H7 (cell line): ENCODE measurements around the gene LST1. TPM values are rescaled to one million over a fixed set of nuclear protein-coding genes. Genes with fewer than 3 reads are reported as not detected.
"Not testable (repeated sequence)": the region's sequence is repeated elsewhere in the genome, so short reads cannot be mapped to it uniquely, and the experiment has no call there.

Experiments used
- DNase-seq: peaks from one replicate; pipeline ENCODE4 v3.0.0; 2012
- H3K27me3 ChIP-seq: 2 replicates; pipeline ENCODE4 v1.6.0; 2011; ENCODE audit warnings: mild to moderate bottlenecking, low read length; ENCODE audit not compliant: control insufficient read depth, insufficient read depth
- H3K36me3 ChIP-seq: replicated peaks from 2 replicates; pipeline ENCODE4 v1.5.1; 2011; ENCODE audit warnings: low read length; ENCODE audit not compliant: control insufficient read depth, insufficient read depth
- H3K4me3 ChIP-seq: 2 replicates; pipeline ENCODE4 v1.5.1; 2011; ENCODE audit warnings: low read depth, mild to moderate bottlenecking, control low read depth, low read length, moderate library complexity; ENCODE audit not compliant: insufficient read depth
- total RNA-seq: library from RNA; depleted of rRNA; stranded (reverse); fragments of >200 nt; shearing (Covaris generic); gene quantifications from 2 replicates; pipeline ENCODE4 v1.2.3, GENCODE V29; 2014

The LST1 gene
- total RNA-seq, 1 experiment from 2014 or later, result not detected

GRCh38 chr6:31582230-31582643 is 3.8 kb upstream of the LST1 start, which contains the start of gene LTB:
LTB (minus strand) TSS chr6:31582424; CDS start chr6:31582417, 7 bp downstream.
- no peak for DNase-seq
- H3K4me3 ChIP-seq, result peak within 1 kb of the TSS; percentile 86
- H3K36me3 ChIP-seq, result no peaks in the 10 kb centered on the region
- peaks cover 11% of the 10 kb centered on the region; the same call in 1 of the 2 replicates for H3K27me3 ChIP-seq

GRCh38 chr6:31585491-31585890 is 586 bp upstream of the LST1 start:
- H3K4me3 ChIP-seq, result no peak overlapping the region
- DNase-seq, result peak; percentile 79
- no peaks in the 10 kb centered on the region for H3K36me3 ChIP-seq
- H3K27me3 ChIP-seq, result peaks cover 9% of the 10 kb centered on the region; the same call in 1 of the 2 replicates

GRCh38 chr6:31586599-31587281 is 663 bp downstream of the LST1 start:
- H3K27me3 ChIP-seq, result peaks cover 2% of the 10 kb centered on the region; the same call in 1 of the 2 replicates
- H3K4me3 ChIP-seq, result no peak overlapping the region
- no peaks in the 10 kb centered on the region for H3K36me3 ChIP-seq
- no peak for DNase-seq

GRCh38 chr6:31587791-31588777 is 2.0 kb downstream of the LST1 start:
- Histone ChIP-seq H3K36me3 (no peaks in the 10 kb centered on the region), H3K4me3 (no peak overlapping the region)
- DNase-seq, result peak; percentile 50

GRCh38 chr6:31588871-31589650 is 3.0 kb downstream of the LST1 start:
- Histone ChIP-seq H3K4me3 (no peak overlapping the region), H3K36me3 (no peaks in the 10 kb centered on the region), H3K27me3 (no peaks in the 10 kb centered on the region)
- DNase-seq, result peak; percentile 31

More at GRCh38 chr6:31587791-31588777, 2.0 kb downstream of the LST1 start:
- H3K27me3 ChIP-seq, result no peaks in the 10 kb centered on the region

GRCh38 chr6:31590691-31591090 is 4.6 kb downstream of the LST1 start:
- H3K27me3 ChIP-seq, DNase-seq, H3K36me3 ChIP-seq, H3K4me3 ChIP-seq: not testable (repeated sequence)

- no peaks in the 10 kb centered on the region for H3K27me3 ChIP-seq
- DNase-seq, result no peak
- no peak overlapping the region for H3K4me3 ChIP-seq
- H3K36me3 ChIP-seq, result no peaks in the 10 kb centered on the region
Observed at GRCh38 chr6:31592396-31592771, 6.3 kb downstream of the LST1 start.

GRCh38 chr6:31597006-31597405 is 10.9 kb downstream of the LST1 start:
- DNase-seq, result peak; percentile 48
- H3K36me3 ChIP-seq, result no peaks in the 10 kb centered on the region
- H3K27me3 ChIP-seq, result no peaks in the 10 kb centered on the region
- no peak overlapping the region for H3K4me3 ChIP-seq

GRCh38 chr6:31607317-31607716 is 21.2 kb downstream of the LST1 start:
- Histone ChIP-seq H3K4me3 (no peak overlapping the region), H3K36me3 (no peaks in the 10 kb centered on the region), H3K27me3 (no peaks in the 10 kb centered on the region)
- no peak for DNase-seq

- no peak overlapping the region for H3K4me3 ChIP-seq
- no peak for DNase-seq
- H3K27me3 ChIP-seq, result no peaks in the 10 kb centered on the region
- H3K36me3 ChIP-seq, result no peaks in the 10 kb centered on the region
Observed at GRCh38 chr6:31609519-31610406, 23.7 kb downstream of the LST1 start.

- Histone ChIP-seq H3K36me3 (no peaks in the 10 kb centered on the region), H3K4me3 (no peak overlapping the region), H3K27me3 (no peaks in the 10 kb centered on the region)
- no peak for DNase-seq
Observed at GRCh38 chr6:31610968-31611367, 24.9 kb downstream of the LST1 start.

- no peak overlapping the region for H3K4me3 ChIP-seq
- DNase-seq, result no peak
- H3K36me3 ChIP-seq, result no peaks in the 10 kb centered on the region
- no peaks in the 10 kb centered on the region for H3K27me3 ChIP-seq
Observed at GRCh38 chr6:31614075-31614619, 28.1 kb downstream of the LST1 start.
